ENCODE measurements around the gene MSLN. TPM values are rescaled to one million over a fixed set of nuclear protein-coding genes. Genes with fewer than 3 reads are reported as not detected.

MSLN gene
- total RNA-seq, 4 donors from 2014 or later, result 0.79 to 5.4 (median 2.3) TPM

- Histone ChIP-seq H3K27me3 (peaks cover 0 to 9% (median 0%) of the 10 kb centered on the region in 4 donors), H3K36me3 (peaks cover 35 to 85% (median 42%) of the 10 kb centered on the region in 3 donors), H3K4me3 (no peak overlapping the region), H3K27ac (no peak overlapping the region), H3K9me3 (no peaks in the 10 kb centered on the region), H3K4me1 (peaks cover 5 to 15% (median 6%) of the 10 kb centered on the region in 3 donors)
- peak in 2 of 6 experiments; percentile 13 to 17 for TF ChIP-seq CTCF (IDR thresholded peaks at IDR 0.05)
- no peak for TF ChIP-seq POLR2A (IDR thresholded peaks at IDR 0.05)
- WGBS, 2 donors, result 90 to 94% methylated on average over 2 to 3 of the region's 34 CpGs
- DNase-seq, result no peak
- intact Hi-C loops (cut with DNase I), result no loop called here
Observed at GRCh38 chr16:733382-734207, 26.9 kb upstream of the MSLN start.

- intact Hi-C loops (cut with DNase I), result no loop called here
- Histone ChIP-seq H3K36me3 (peaks cover 35 to 93% (median 42%) of the 10 kb centered on the region in 3 donors), H3K27ac (no peak overlapping the region), H3K27me3 (peaks cover 0 to 1% (median 0%) of the 10 kb centered on the region in 4 donors), H3K9me3 (no peaks in the 10 kb centered on the region), H3K4me1 (peaks cover 0 to 12% (median 3%) of the 10 kb centered on the region in 3 donors), H3K4me3 (no peak overlapping the region)
- DNase-seq, result no peak
- 84 to 89% methylated on average over 21 to 27 of the region's 49 CpGs for WGBS, 2 donors
- no peak for TF ChIP-seq CTCF (IDR thresholded peaks at IDR 0.05)
- no peak for TF ChIP-seq POLR2A (IDR thresholded peaks at IDR 0.05)
Observed at GRCh38 chr16:734208-734980, 26.1 kb upstream of the MSLN start.

- Histone ChIP-seq H3K9me3 (no peaks in the 10 kb centered on the region), H3K36me3 (peaks cover 35 to 92% (median 42%) of the 10 kb centered on the region in 3 donors), H3K4me1 (peaks cover 8 to 20% (median 10%) of the 10 kb centered on the region in 3 donors), H3K4me3 (no peak overlapping the region), H3K27me3 (no peaks in the 10 kb centered on the region), H3K27ac (no peak overlapping the region)
- intact Hi-C loops (cut with DNase I), result no loop called here
- WGBS, 2 donors, result 89 to 93% methylated on average over 11 to 13 of the region's 25 CpGs
- TF ChIP-seq CTCF (IDR thresholded peaks at IDR 0.05) (no peak), POLR2A (IDR thresholded peaks at IDR 0.05) (no peak)
- no peak for DNase-seq
Observed at GRCh38 chr16:734981-735881, 25.3 kb upstream of the MSLN start.

GRCh38 chr16:735982-736453, 24.5 kb upstream of the MSLN start:
- Histone ChIP-seq H3K36me3 (peaks cover 35 to 84% (median 35%) of the 10 kb centered on the region in 3 donors), H3K4me3 (no peak overlapping the region), H3K27ac (no peak overlapping the region), H3K4me1 (peaks cover 11 to 25% (median 11%) of the 10 kb centered on the region in 3 donors), H3K27me3 (no peaks in the 10 kb centered on the region), H3K9me3 (no peaks in the 10 kb centered on the region)
- no peak for DNase-seq
- intact Hi-C loops (cut with DNase I), result no loop called here
- TF ChIP-seq CTCF (IDR thresholded peaks at IDR 0.05), result no peak
- no peak for TF ChIP-seq POLR2A (IDR thresholded peaks at IDR 0.05)
- WGBS, 2 donors, result 89 to 90% methylated on average over 10 to 13 of the region's 13 CpGs

All from esophagus squamous epithelium (tissue), 5 donors.